ENCODE data around the gene NAPA.

- TF ChIP-seq BHLHE40 (IDR thresholded peaks at IDR 0.05; ENCODE audit: low read length) = no peak
- no peak for TF ChIP-seq AKAP8 (CRISPR knock-in tag; IDR thresholded peaks at IDR 0.05)
- no peak for TF ChIP-seq ZNF547 (CRISPR knock-in tag; IDR thresholded peaks at IDR 0.05)
- no peak for TF ChIP-seq RFX5 (IDR thresholded peaks at IDR 0.05; ENCODE audit: low read depth, low read length)
- no peak for TF ChIP-seq ZNF598 (CRISPR knock-in tag; IDR thresholded peaks at IDR 0.05; ENCODE audit: borderline replicate concordance)
- no peak for TF ChIP-seq TERF1 (CRISPR knock-in tag; IDR thresholded peaks at IDR 0.05)
These were observed 69.3 kb downstream of the NAPA start for GRCh38 chr19:47445527-47445926.
